ENCODE data around the gene STYXL2.

STYXL2 gene

GRCh38 chr1:167089939-167090313 is 3.9 kb upstream of the STYXL2 start (continued):
- no peak for TF ChIP-seq ZNF624 (tag by site-specific recombination; IDR thresholded peaks at IDR 0.05)
- no peak for TF ChIP-seq PRDM6 (tag by site-specific recombination; IDR thresholded peaks at IDR 0.05)
- no peak for TF ChIP-seq ZNF596 (tag by site-specific recombination; IDR thresholded peaks at IDR 0.05)
- no peak for TF ChIP-seq ZBTB21 (tag by site-specific recombination; IDR thresholded peaks at IDR 0.05)
- TF ChIP-seq PRDM1 (tag by site-specific recombination; IDR thresholded peaks at IDR 0.05) = no peak
- no peak for TF ChIP-seq ZNF629 (tag by site-specific recombination; IDR thresholded peaks at IDR 0.05)
- no peak for TF ChIP-seq KLF7 (tag by site-specific recombination; IDR thresholded peaks at IDR 0.05; ENCODE audit: borderline replicate concordance)

GRCh38 chr1:167090314-167090942 is 3.4 kb upstream of the STYXL2 start, which contains the start of gene GPA33:
Gene GPA33 (minus strand): TSS chr1:167090377. CDS start chr1:167090287, 90 bp downstream.
- Histone ChIP-seq H3K27ac (ENCODE audit: extremely low read depth, low read depth, low read length) (no peak within 1 kb of the TSS), H3K4me3 (ENCODE audit: low read depth, low read length) (no peak within 1 kb of the TSS), H3K4me1 (ENCODE audit: control insufficient read depth, insufficient read depth, low read length) (no peaks in the 10 kb centered on the region), H3K9me3 (ENCODE audit: control insufficient read depth, insufficient read depth, low read depth, low read length) (no peaks in the 10 kb centered on the region), H3K36me3 (ENCODE audit: control insufficient read depth in 2 of 2, insufficient read depth in 1 of 2, low read length in 2 of 2) (no peaks in the 10 kb centered on the region)
- ChIA-PET CTCF (interaction anchor here (1.0 kb wide), 1 partner anchor 10 kb away, joined by 3 read pairs; no protein-coding TSS in a partner anchor), POLR2A (no interaction called here)
- no peak for TF ChIP-seq WT1 (tag by site-specific recombination; IDR thresholded peaks at IDR 0.05)

DNA sequence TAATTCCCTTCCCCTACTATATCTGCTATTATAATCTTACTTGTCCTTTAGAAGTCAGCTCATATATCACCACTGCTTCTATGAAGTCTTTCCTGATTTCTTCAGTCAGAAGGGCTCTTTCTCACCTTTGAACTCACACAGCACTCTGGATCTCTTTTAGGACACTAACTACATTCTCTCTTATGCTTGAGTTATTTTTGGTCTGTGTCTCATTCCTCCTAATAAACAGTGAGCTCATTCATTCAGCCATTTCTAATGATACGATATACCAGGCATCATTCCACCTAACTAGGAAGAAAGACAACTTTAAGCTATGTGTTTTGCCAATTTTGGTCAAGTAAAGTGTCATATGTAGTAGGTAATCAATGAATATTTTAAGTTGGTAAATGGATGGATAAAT is 1.2 kb upstream of the STYXL2 start:
- POLR2A ChIA-PET = no interaction called here

DNA sequence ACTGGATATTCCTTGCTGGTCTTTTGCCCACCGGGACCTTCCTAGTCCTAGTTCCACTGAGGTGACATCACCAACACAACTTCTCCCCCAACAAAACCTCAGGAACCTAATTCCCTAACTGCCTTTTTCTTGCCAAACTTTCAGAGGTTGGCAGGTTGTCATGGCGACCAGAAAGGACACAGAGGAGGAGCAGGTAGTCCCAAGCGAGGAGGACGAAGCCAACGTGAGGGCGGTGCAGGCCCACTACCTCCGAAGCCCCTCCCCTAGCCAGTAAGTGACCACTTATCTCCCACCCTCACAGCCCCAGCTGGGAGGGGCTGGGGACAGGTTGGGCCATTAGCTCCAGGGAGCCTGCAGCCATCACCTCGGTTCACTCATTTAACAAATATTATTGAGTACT is 815 bp downstream of the STYXL2 start:
- no peak overlapping the region for H3K27ac ChIP-seq (ENCODE audit: extremely low read depth, low read depth, low read length)
- no peak overlapping the region for H3K4me3 ChIP-seq (ENCODE audit: low read depth, low read length)
- CTCF ChIA-PET = interaction anchor here (0.7 kb wide), 1 partner anchor 334 kb away, joined by 3 read pairs; no protein-coding TSS in a partner anchor
- H3K9me3 ChIP-seq (ENCODE audit: control insufficient read depth, insufficient read depth, low read depth, low read length) = no peaks in the 10 kb centered on the region
- H3K36me3 ChIP-seq (ENCODE audit: control insufficient read depth in 2 of 2, insufficient read depth in 1 of 2, low read length in 2 of 2) = no peaks in the 10 kb centered on the region
- POLR2A ChIA-PET = interaction anchor here (1.1 to 1.6 kb wide), 2 partner anchors 125 to 126 kb away, joined by 5 to 7 read pairs; partner anchors contain the start of gene POU2F1
- H3K4me1 ChIP-seq (ENCODE audit: control insufficient read depth, insufficient read depth, low read length) = 0 out of 2 replicates have a peak, but pooled peaks cover 2% of the 10 kb centered on the region
- TF ChIP-seq PRDM6 (tag by site-specific recombination; IDR thresholded peaks at IDR 0.05) (no peak), ZNF510 (tag by site-specific recombination; IDR thresholded peaks at IDR 0.05; ENCODE audit: insufficient replicate concordance) (no peak), ZNF654 (tag by site-specific recombination; IDR thresholded peaks at IDR 0.05; ENCODE audit: low read depth) (no peak), EGR2 (tag by site-specific recombination; IDR thresholded peaks at IDR 0.05; ENCODE audit: low read depth) (no peak), YY1 (tag by site-specific recombination; IDR thresholded peaks at IDR 0.05) (no peak), ZNF623 (tag by site-specific recombination; IDR thresholded peaks at IDR 0.05) (no peak), ZNF350 (tag by site-specific recombination; IDR thresholded peaks at IDR 0.05) (no peak), ZBTB8A (tag by site-specific recombination; IDR thresholded peaks at IDR 0.05) (no peak), ZNF354C (tag by site-specific recombination; IDR thresholded peaks at IDR 0.05; ENCODE audit: borderline replicate concordance, low read depth) (no peak), ZNF600 (tag by site-specific recombination; IDR thresholded peaks at IDR 0.05) (no peak), ZNF707 (tag by site-specific recombination; IDR thresholded peaks at IDR 0.05) (no peak)
- TF ChIP-seq, protein P1, sequence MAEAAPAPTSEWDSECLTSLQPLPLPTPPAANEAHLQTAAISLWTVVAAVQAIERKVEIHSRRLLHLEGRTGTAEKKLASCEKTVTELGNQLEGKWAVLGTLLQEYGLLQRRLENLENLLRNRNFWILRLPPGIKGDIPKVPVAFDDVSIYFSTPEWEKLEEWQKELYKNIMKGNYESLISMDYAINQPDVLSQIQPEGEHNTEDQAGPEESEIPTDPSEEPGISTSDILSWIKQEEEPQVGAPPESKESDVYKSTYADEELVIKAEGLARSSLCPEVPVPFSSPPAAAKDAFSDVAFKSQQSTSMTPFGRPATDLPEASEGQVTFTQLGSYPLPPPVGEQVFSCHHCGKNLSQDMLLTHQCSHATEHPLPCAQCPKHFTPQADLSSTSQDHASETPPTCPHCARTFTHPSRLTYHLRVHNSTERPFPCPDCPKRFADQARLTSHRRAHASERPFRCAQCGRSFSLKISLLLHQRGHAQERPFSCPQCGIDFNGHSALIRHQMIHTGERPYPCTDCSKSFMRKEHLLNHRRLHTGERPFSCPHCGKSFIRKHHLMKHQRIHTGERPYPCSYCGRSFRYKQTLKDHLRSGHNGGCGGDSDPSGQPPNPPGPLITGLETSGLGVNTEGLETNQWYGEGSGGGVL (tag by site-specific recombination; IDR thresholded peaks at IDR 0.05) = no peak

More for the DNA sequence above, 1.2 kb upstream of the STYXL2 start:
- CTCF ChIA-PET = interaction anchor here (0.6 to 1.9 kb wide), 4 partner anchors 14 to 127 kb away, joined by 4 to 7 read pairs (median 6); no protein-coding TSS in a partner anchor
- no peak for TF ChIP-seq ZNF544 (tag by site-specific recombination; IDR thresholded peaks at IDR 0.05)
- TF ChIP-seq ZNF404 (tag by site-specific recombination; IDR thresholded peaks at IDR 0.05) = no peak
- no peak for TF ChIP-seq ZNF24 (tag by site-specific recombination; IDR thresholded peaks at IDR 0.05)
- no peak for TF ChIP-seq OVOL3 (tag by site-specific recombination; IDR thresholded peaks at IDR 0.05)
- TF ChIP-seq ZNF843 (tag by site-specific recombination; IDR thresholded peaks at IDR 0.05) = no peak
- no peak for TF ChIP-seq ZNF311 (tag by site-specific recombination; IDR thresholded peaks at IDR 0.05; ENCODE audit: borderline replicate concordance)
- no peak for TF ChIP-seq ZNF664 (tag by site-specific recombination; IDR thresholded peaks at IDR 0.05)
- TF ChIP-seq ZNF423 (tag by site-specific recombination; IDR thresholded peaks at IDR 0.05) = no peak
- no peak for TF ChIP-seq ZSCAN23 (tag by site-specific recombination; IDR thresholded peaks at IDR 0.05)
- TF ChIP-seq ZNF658 (tag by site-specific recombination; IDR thresholded peaks at IDR 0.05) = no peak
- TF ChIP-seq ZNF830 (tag by site-specific recombination; IDR thresholded peaks at IDR 0.05; ENCODE audit: low read depth) = no peak
- TF ChIP-seq SCRT2 (tag by site-specific recombination; IDR thresholded peaks at IDR 0.05) = no peak
- TF ChIP-seq KLF16 (tag by site-specific recombination; IDR thresholded peaks at IDR 0.05) = no peak
- TF ChIP-seq ZNF394 (tag by site-specific recombination; IDR thresholded peaks at IDR 0.05; ENCODE audit: borderline replicate concordance) = no peak
- TF ChIP-seq ZNF37A (tag by site-specific recombination; IDR thresholded peaks at IDR 0.05) = no peak
- TF ChIP-seq TRIM28 (IDR thresholded peaks at IDR 0.05; ENCODE audit: borderline replicate concordance, low read length) = no peak
- no peak for TF ChIP-seq REPIN1 (tag by site-specific recombination; IDR thresholded peaks at IDR 0.05; ENCODE audit: low read depth)
- no peak for TF ChIP-seq ZNF184 (tag by site-specific recombination; IDR thresholded peaks at IDR 0.05)
- no peaks in the 10 kb centered on the region for H3K36me3 ChIP-seq (ENCODE audit: control insufficient read depth in 2 of 2, insufficient read depth in 1 of 2, low read length in 2 of 2)
- H3K27ac ChIP-seq (ENCODE audit: extremely low read depth, low read depth, low read length) = no peak overlapping the region
- no peak overlapping the region for H3K4me3 ChIP-seq (ENCODE audit: low read depth, low read length)
- 0 out of 2 replicates have a peak, but pooled peaks cover 2% of the 10 kb centered on the region for H3K4me1 ChIP-seq (ENCODE audit: control insufficient read depth, insufficient read depth, low read length)
- no peaks in the 10 kb centered on the region for H3K9me3 ChIP-seq (ENCODE audit: control insufficient read depth, insufficient read depth, low read depth, low read length)
